Right lobe of liver (tissue), 4 donors: ENCODE results near the gene ST6GALNAC5.

Source experiments
- CTCF ChIP-seq, 4 donors: fragments of 200-600 bp in 3 of 4; fragments of 450-650 bp in 1 of 4; IDR thresholded peaks; one replicate each; pipeline versions ENCODE4 v1.5.1 to v1.8.0; 2016 to 2022; ENCODE audit warnings: antibody characterized with exemption in 4 of 4, mild to moderate bottlenecking in 2 of 4
- POLR2A ChIP-seq: fragments of 450-650 bp; IDR thresholded peaks from one replicate; pipeline ENCODE4 v1.6.1; 2017; ENCODE audit warnings: antibody characterized with exemption, mild to moderate bottlenecking
- donor health status: DM: no; HTN: no; CAD: no.
- donor health status: DM: no; HTN: no; CAD: no.
- donor health status: DM: no; HTN: yes; CAD: no.

- no peak for TF ChIP-seq POLR2A
- peak; percentile 51 to 79 (median 65) for TF ChIP-seq CTCF (IDR thresholded peaks at IDR 0.05)
Measured at GRCh38 chr1:76901158-76901767, 34.0 kb downstream of the ST6GALNAC5 start.
